Hematopoietic multipotent progenitor cell treated with erythropoietin and hydrocortisone succinate and interleukin-3 and kit ligand, for 8 days (in vitro differentiated cells): Measurements from ENCODE around the gene SLIT3.

ENCODE experiments used
- DNase-seq: peaks from one replicate; pipeline ENCODE4 v3.0.0-alpha.2; 2015

The SLIT3 gene

GRCh38 chr5:169015991-169016390 is 284.9 kb downstream of the SLIT3 start:
- DNase-seq: no peak

DNA sequence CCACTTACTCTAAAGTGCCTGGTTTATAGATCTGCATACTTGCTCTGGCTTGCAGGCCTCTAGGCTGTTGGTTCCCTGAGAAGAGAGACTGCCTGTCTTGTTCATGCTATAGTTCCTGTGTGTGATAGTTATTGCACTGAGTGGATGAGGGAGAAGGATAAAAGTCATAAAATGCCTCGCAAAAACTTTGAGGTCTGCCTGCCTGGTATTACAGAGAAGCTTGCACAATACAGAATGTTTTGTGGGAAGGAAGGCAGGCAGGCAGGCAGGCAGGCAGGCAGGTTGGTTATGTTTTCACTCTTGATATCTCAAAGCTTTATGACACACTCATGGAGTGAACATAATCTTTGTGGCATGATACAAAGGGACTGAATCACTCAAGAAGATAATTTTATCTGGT is 287.1 kb downstream of the SLIT3 start:
- no peak for DNase-seq

GRCh38 chr5:169013208-169013728 is 287.7 kb downstream of the SLIT3 start:
- DNase-seq: no peak

GRCh38 chr5:169012450-169012849 is 288.5 kb downstream of the SLIT3 start:
- DNase-seq: no peak

- DNase-seq: no peak
Measured at GRCh38 chr5:169011451-169011850, 289.5 kb downstream of the SLIT3 start.

- no peak for DNase-seq
Measured at GRCh38 chr5:169011009-169011408, 289.9 kb downstream of the SLIT3 start.

DNA sequence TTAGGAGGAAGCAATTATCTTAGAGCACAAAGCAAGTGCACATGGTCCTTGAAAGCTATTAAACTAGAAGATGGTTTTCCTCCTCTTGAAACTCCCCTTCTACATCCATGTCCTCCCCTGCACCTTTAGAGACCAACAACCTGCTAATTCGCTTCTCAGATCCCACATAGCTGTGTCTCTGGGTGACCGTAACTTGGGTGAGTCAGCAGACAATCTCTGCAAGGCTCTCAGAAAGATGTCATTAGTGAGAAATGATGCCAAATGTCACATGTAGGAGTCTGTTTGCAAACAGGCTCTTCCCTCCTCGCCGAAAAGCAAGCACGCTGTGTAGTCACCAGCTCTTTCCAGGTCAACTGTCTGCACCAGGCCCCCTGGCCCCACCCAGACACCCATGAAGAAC is 291.8 kb downstream of the SLIT3 start:
- DNase-seq: no peak

- no peak for DNase-seq
Measured at GRCh38 chr5:169006842-169007790, 293.8 kb downstream of the SLIT3 start.

- no peak for DNase-seq
Measured at GRCh38 chr5:169004551-169004950, 296.4 kb downstream of the SLIT3 start.

DNA sequence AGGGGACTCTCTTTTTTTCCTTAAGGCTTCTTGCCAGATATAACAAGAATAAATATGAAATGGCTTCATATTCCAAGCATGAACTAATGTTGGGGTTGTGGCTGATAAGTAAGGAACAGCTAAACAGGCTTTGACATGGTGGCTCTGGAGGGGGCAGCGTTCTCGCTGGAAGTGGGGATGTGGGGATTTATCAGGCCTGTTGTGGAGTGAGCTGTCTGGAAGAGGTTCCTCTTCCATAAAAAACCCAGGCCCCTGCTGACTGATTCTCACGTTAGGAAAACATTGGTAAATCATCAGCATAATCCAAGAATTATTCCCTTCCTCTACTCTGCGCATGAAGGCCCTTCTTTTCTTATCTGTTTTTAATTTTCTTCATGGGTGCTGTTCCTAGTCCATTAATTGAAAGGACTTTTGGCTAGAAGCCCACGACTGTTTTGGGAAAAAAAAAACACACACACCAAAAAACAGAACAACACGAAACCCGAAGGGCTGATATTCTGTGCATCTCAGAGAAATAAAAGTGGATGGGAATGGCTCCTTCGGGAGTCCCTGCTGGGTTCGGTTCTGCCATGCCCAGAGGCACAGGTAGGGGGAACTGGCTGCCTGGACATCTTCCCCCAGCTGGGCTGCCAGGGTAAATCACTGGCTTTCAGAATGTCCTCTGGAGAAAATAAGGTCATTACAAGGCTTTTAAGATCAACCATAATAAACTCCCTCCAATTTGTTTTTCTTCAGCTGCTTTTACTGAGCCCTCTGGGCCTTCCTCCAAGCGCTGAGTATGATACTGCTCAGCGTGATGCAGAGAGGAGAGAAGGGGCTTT is 297.0 kb downstream of the SLIT3 start:
- DNase-seq: no peak

- no peak for DNase-seq
Measured at GRCh38 chr5:169002953-169003555, 297.9 kb downstream of the SLIT3 start.

GRCh38 chr5:169001394-169001793 is 299.5 kb downstream of the SLIT3 start:
- DNase-seq: no peak

- no peak for DNase-seq
Measured at GRCh38 chr5:168995024-168995423, 305.9 kb downstream of the SLIT3 start.

DNA sequence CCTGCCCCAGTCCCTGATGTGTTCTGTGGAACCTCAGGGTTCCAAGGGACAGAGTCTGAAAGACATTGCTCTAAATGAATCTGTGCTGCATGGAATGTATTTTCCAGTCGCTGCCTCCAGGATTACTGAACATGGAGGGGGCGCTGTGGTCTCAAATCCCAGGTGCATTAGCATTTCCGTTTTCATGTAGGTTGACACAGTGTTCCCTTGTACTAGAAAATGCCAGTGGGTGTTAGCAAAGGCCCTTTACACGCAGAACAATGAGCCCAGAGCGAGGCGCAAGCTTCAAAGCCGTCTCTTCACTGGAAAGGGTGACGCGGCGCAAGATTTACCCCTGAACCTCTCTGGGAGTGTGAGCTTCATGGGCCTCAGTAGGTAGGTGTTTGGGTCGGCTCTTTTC is 308.3 kb downstream of the SLIT3 start:
- DNase-seq: no peak

- DNase-seq: no peak
Measured at GRCh38 chr5:168992016-168992415, 308.9 kb downstream of the SLIT3 start.

- no peak for DNase-seq
Measured at GRCh38 chr5:168991311-168991710, 309.6 kb downstream of the SLIT3 start.

GRCh38 chr5:168990679-168991078 is 310.3 kb downstream of the SLIT3 start:
- DNase-seq: no peak

DNA sequence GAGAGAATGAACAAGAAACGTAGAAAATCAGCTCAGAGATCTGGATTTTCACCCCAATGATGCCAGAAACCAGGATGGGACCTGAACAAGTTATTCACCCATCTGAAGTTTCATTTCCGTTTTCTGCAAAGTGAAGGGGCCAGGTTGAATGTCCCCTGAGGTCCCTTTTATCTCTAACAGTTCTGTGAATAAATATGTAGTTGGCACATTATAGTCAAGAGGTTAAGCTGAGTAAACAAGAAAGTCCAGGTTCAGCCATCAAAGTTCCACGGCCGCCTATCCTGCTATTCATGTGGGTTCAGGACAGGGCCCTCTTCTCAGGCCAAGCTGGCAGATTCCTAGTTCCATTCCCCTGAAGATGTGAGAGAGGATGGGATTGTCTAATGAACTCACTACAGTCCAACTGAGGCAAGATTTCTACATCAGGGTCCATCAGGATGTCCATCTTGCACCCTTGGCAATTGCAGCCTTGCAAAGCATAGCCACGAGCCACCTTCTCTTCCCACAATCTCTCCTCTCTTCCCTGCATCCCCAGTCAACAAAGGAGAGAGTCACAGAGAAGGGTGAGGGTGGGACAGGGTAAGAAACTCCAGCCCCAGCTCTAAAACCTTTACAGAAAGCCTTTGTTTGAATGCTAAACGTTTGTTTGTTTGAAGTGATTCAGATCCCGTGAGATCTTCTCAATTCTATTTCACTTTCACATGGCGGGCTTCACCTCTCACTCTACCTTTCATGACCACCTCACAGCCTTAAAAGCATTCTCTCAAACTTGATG is 311.0 kb downstream of the SLIT3 start:
- no peak for DNase-seq

GRCh38 chr5:168988699-168989098 is 312.2 kb downstream of the SLIT3 start:
- no peak for DNase-seq

GRCh38 chr5:168987543-168988300 is 313.2 kb downstream of the SLIT3 start:
- DNase-seq: peak; percentile 66

DNA sequence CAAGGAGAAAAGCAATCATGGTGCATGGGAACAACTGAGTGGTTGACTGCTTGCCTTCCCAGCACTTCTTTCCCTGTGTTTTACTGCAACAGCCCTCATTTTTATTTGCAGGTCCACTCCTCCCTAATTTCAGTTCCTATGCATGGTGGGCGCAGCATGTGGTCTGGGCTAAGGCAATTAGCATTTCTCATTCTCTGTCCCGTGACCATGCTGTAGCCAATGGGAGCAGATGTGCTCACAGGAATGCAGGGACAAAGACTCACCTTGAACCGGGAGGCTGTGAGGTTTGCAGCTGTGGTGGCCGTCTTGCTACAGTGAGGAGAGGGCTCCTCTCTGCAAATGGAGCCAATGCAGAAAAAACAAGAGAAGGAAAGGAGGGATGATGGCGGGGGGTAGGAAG is 315.5 kb downstream of the SLIT3 start:
- DNase-seq: no peak
